Measurements from ENCODE around the gene SYNPR. TPM values are rescaled to one million over a fixed set of nuclear protein-coding genes. Genes with fewer than 3 reads are reported as not detected.

The SYNPR gene
- polyA plus RNA-seq, 3 donors: not detected

DNA sequence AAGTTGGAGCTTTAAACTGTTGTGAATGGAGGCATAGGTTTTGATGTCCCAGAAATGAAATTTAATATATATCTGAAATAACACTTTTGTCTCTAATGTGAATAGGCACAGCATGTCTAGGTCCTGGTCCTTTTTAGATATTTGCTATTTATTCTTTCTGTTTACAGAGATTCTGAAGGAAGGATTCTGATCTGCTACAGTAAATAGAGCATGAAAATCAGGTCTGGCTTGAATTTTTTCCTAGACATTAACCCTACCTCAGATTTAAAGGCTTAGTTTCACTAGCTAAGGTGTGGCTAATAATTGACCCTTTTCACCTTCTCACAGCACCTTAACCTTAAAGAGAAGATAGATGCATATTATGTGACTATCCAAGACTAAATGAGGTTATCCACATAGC is 48.0 kb upstream of the SYNPR start:
- no peaks in the 10 kb centered on the region for H3K36me3 Mint-ChIP-seq
- no peaks in the 10 kb centered on the region for H3K79me2 ChIP-seq (ENCODE audit: insufficient read depth, low read length)
- no peak overlapping the region for H2AFZ ChIP-seq (ENCODE audit: insufficient read depth, low read depth, low read length, poor library complexity, severe bottlenecking)
- intact Hi-C loops (cut with micrococcal nuclease): no loop called here
- no peak overlapping the region for H3K27ac Mint-ChIP-seq
- H3K4me1 Mint-ChIP-seq: no peaks in the 10 kb centered on the region
- no peak for DNase-seq
- H3K4me3 ChIP-seq (replicated peaks in 1 of 3; ENCODE audit: low read depth in 2 of 3, low read length in 3 of 3): no peak overlapping the region
- H3K27ac ChIP-seq (ENCODE audit: low read depth in 1 of 2, low read length in 2 of 2): no peak overlapping the region
- H3K36me3 ChIP-seq (replicated peaks in 1 of 2; ENCODE audit: control insufficient read depth in 1 of 2, insufficient read depth in 2 of 2, low read length in 2 of 2): no peaks in the 10 kb centered on the region
- H4K20me1 ChIP-seq (ENCODE audit: insufficient read depth, low read length): no peaks in the 10 kb centered on the region
- H3K9me3 ChIP-seq (replicated peaks in 1 of 2; ENCODE audit: control insufficient read depth in 1 of 2, insufficient read depth in 1 of 2, low read length in 2 of 2): no peaks in the 10 kb centered on the region
- H3K9me3 Mint-ChIP-seq: no peaks in the 10 kb centered on the region
- H3K9ac ChIP-seq (ENCODE audit: insufficient read depth, low read length, poor library complexity, severe bottlenecking): no peak overlapping the region
- no peak overlapping the region for H3K4me3 Mint-ChIP-seq
- no peak overlapping the region for H3K4me2 ChIP-seq (replicated peaks; ENCODE audit: extremely low read depth, low read length, poor library complexity, severe bottlenecking)
- TF ChIP-seq, protein P1, sequence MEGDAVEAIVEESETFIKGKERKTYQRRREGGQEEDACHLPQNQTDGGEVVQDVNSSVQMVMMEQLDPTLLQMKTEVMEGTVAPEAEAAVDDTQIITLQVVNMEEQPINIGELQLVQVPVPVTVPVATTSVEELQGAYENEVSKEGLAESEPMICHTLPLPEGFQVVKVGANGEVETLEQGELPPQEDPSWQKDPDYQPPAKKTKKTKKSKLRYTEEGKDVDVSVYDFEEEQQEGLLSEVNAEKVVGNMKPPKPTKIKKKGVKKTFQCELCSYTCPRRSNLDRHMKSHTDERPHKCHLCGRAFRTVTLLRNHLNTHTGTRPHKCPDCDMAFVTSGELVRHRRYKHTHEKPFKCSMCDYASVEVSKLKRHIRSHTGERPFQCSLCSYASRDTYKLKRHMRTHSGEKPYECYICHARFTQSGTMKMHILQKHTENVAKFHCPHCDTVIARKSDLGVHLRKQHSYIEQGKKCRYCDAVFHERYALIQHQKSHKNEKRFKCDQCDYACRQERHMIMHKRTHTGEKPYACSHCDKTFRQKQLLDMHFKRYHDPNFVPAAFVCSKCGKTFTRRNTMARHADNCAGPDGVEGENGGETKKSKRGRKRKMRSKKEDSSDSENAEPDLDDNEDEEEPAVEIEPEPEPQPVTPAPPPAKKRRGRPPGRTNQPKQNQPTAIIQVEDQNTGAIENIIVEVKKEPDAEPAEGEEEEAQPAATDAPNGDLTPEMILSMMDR (IDR thresholded peaks at IDR 0.05): no peak
- H3K4me1 ChIP-seq (ENCODE audit: control insufficient read depth in 1 of 2, insufficient read depth in 2 of 2, low read length in 2 of 2): no peaks in the 10 kb centered on the region
- H3K27me3 Mint-ChIP-seq (ENCODE audit: low read depth in 3 of 3): peaks cover 0 to 9% (median 2%) of the 10 kb centered on the region in 3 donors
- no peaks in the 10 kb centered on the region for H3K27me3 ChIP-seq (ENCODE audit: control insufficient read depth in 2 of 2, insufficient read depth in 2 of 2, low read length in 2 of 2)

DNA sequence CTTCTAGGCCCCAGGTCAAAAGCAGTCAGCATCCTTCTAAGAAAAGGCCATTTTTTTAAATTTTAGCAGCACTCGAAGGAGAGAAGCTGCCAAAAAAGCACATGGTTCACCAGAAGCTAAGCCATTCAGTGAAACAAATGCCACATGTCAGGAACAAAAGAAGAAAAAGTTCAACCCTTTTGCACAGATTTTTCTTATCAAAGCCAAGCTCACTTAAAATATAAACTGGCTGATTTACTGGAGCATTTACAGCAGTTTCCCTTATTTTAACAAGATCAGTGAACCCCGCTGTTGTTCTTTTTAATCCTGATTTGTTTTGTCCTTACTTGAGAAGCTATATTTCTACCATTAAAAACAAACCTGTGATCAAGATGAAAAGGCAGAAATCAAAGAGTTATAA is 46.5 kb upstream of the SYNPR start:
- Histone ChIP-seq H3K4me2 (replicated peaks; ENCODE audit: extremely low read depth, low read length, poor library complexity, severe bottlenecking) (no peak overlapping the region), H3K27me3 (ENCODE audit: control insufficient read depth in 2 of 2, insufficient read depth in 2 of 2, low read length in 2 of 2) (no peaks in the 10 kb centered on the region), H3K9ac (ENCODE audit: insufficient read depth, low read length, poor library complexity, severe bottlenecking) (no peak overlapping the region), H3K4me1 (ENCODE audit: control insufficient read depth in 1 of 2, insufficient read depth in 2 of 2, low read length in 2 of 2) (no peaks in the 10 kb centered on the region), H3K4me3 (replicated peaks in 1 of 3; ENCODE audit: low read depth in 2 of 3, low read length in 3 of 3) (no peak overlapping the region), H2AFZ (ENCODE audit: insufficient read depth, low read depth, low read length, poor library complexity, severe bottlenecking) (no peak overlapping the region), H4K20me1 (ENCODE audit: insufficient read depth, low read length) (no peaks in the 10 kb centered on the region), H3K27ac (ENCODE audit: low read depth in 1 of 2, low read length in 2 of 2) (no peak overlapping the region), H3K36me3 (replicated peaks in 1 of 2; ENCODE audit: control insufficient read depth in 1 of 2, insufficient read depth in 2 of 2, low read length in 2 of 2) (no peaks in the 10 kb centered on the region), H3K79me2 (ENCODE audit: insufficient read depth, low read length) (no peaks in the 10 kb centered on the region), H3K9me3 (replicated peaks in 1 of 2; ENCODE audit: control insufficient read depth in 1 of 2, insufficient read depth in 1 of 2, low read length in 2 of 2) (no peaks in the 10 kb centered on the region)
- intact Hi-C loops (cut with micrococcal nuclease): no loop called here
- Mint-ChIP-seq H3K36me3 (no peaks in the 10 kb centered on the region), H3K27ac (no peak overlapping the region), H3K9me3 (no peaks in the 10 kb centered on the region), H3K4me3 (no peak overlapping the region), H3K4me1 (no peaks in the 10 kb centered on the region), H3K27me3 (ENCODE audit: low read depth in 3 of 3) (peaks cover 0 to 9% (median 0%) of the 10 kb centered on the region in 3 donors)
- WGBS (ENCODE audit: insufficient coverage): 73% methylated on average over 2 of the region's 2 CpGs
- no peak for DNase-seq
- TF ChIP-seq, protein P1 (IDR thresholded peaks at IDR 0.05): no peak
